ENCODE results near the gene KCNJ14.

KCNJ14 gene

DNA sequence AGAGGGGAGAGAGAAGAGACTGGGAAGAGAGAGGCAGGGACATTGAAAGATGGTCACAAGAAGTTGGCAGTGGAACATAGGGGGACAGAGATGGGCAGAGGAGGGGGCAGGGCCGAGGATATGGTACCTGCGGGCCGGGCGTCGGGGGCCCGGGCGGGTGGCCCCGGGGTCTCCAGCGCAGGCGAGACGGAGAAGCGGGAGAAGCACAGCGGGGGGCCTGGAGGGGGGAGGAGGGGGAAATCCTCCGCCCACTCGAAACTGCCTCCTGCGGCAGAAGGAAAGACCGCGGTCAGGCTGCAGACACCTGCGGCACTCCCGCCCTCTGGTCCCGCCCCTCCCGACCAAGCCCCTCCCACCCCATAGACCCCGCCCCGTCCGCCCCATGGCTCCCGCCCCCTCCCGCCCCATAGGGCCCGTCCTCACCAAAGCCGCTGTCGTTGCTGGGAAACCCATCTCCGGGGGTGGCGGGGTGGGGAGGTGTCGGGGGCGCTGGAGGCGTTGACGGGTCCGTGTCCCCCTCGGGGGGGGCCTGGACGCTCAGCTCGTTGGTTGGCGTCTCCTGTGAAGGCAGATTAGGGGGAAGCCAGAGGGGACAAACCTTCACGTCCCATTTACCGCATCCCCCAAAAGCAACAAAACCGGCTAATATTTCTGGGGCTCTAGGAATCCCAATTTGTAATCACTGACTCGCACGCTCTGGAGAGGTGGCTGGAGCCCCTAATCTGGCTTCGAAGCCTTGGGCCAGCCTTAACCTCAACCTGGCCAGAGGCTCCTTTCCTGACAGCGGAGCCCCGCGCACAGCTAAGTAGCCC is 35.8 kb downstream of the KCNJ14 start:
- no peak for DNase-seq

DNA sequence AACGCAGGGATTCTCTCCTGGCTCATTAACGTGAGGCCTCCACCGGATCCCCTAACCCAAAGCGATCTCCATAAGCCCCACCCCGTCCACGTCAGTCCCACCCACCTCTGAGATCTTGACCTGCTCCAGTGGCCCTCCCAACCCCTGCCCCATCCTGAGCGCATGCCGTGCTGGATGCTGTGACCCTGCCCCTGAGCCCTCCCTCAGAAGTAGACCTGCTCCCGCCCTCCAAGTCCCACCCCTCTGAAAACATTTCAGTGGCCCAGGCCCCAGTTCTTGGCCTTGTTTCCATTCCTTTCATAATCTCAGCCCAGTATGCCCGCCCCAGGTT is 36.4 kb downstream of the KCNJ14 start:
- DNase-seq = no peak

DNA sequence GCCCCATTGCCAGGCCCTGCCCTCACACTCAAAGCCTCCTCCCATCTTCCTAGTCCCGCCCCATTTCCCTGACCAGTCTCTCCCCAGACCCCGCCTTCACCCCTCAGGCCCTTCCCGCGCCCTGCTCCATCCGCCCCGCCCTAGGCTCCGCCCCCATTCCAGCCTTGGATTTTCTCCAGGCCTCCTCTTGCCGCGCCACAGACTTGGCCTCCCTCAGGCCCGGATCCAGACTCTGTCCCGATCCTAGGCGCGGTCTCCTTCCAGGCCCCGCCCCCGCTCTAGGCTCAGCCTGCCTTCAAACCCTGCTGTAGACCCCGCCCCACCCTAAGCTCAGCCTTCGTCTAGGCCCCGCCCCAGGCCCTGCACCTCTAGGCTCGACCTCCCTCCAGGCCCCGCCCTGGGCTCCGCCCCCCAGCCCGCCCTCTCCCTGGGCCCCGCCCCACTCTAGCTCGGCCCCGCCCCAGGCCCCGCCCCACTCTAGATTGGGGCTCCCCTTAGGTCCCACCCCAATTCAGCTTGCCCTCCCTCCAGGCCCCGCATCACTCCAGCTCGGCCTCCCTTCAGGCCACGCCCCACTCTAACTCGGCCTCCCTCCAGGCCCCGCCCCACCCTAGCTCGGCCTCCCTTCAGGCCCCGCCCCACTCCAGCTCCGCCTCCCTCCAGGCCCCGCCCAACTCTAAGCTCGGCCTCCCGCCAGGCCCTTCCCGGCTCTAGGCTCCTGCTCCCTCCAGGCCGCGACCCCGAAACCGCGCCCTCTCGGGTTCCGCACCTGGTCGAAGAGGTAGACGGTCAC is 37.7 kb downstream of the KCNJ14 start:
- peak; percentile 37 for DNase-seq

DNA sequence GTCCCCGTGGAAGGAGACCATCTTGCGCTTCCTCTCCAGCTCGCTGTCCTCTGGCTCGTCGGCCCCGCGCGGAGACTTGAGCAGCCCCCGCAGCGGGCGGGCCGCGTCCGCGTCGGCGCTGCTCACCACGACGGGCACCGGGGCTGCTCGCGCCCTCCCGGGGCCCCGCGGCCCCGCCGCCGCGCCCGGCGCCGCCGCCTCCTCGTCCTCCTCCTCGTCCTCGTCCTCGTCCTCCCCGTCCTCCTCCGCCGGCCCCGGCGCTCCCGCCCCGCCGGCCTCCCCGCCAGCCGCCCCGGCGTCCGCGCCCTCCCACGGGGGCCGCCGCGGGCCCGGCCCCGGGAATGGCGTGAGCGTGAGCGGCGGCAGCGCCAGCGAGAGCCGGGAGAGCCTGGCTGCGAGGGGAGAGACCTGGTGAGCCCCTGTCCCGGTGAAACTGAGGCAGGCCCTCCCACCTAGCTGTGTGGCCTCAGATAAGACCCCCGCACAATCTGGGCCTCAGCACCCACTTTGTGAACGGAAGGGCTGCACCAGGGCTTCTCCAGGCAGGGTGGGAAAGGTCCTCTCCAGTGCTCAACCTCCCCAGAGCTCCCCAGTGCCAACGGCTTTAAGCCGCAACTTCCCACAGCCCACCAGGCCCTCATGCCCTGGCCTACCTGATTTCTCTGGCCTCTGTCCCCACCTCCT is 38.5 kb downstream of the KCNJ14 start:
- DNase-seq = no peak

DNA sequence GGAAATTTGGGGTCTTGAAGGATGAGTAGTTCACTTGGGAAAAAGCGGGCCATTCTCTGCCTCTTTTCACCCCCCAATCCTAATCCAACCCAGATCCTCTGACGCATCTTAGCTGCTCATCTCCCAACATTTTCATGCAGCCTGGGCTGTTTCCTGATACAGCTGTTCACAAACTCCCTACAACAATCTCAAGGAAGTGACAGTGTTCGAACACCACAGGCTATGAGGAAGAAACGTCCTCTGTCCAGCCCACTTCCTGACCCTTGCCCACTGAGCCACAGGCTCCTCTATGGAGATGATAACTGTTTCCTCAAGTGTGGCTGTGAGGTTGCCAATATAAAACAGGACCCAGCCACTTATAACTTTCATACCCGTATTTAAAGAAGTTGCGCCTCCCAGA is 40.0 kb downstream of the KCNJ14 start:
- no peak for DNase-seq

DNA sequence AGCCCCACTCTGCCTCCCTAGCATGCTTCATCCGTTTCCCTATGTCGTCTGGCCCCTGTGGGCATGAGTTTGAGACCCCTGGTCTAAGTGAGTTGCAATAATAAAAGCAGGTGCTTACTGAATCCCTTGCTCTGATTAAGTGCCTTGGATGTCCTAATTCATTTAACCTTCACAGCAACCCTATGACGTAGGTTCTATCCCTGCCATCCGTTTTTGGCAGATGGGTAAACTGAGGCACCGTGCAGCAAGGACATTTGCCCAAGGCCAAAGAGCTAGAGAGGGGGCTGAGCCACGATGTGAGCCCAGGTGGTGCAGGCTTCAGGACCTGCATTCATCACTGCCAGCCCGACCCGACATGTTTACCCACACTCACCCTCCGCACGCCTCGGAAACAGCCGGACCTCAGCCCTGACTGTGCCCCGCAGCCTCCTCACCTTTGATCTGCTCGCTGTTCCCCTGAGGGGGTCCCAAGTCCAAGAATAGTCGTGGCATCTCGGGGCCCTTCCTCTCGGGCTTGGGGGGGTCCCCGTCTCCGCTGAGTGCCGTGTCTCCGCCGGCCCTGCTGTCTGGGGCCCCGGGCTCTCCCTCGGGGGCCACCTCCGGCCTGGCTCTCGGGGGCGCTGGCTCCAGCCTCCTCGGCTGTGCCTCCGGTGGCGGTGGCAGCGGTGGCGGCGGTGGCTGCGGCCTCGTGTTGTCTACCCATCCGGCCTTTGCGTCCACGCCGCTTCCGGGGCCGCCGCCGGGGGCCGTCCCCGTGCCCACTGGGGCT is 41.8 kb downstream of the KCNJ14 start:
- DNase-seq = no peak

DNA sequence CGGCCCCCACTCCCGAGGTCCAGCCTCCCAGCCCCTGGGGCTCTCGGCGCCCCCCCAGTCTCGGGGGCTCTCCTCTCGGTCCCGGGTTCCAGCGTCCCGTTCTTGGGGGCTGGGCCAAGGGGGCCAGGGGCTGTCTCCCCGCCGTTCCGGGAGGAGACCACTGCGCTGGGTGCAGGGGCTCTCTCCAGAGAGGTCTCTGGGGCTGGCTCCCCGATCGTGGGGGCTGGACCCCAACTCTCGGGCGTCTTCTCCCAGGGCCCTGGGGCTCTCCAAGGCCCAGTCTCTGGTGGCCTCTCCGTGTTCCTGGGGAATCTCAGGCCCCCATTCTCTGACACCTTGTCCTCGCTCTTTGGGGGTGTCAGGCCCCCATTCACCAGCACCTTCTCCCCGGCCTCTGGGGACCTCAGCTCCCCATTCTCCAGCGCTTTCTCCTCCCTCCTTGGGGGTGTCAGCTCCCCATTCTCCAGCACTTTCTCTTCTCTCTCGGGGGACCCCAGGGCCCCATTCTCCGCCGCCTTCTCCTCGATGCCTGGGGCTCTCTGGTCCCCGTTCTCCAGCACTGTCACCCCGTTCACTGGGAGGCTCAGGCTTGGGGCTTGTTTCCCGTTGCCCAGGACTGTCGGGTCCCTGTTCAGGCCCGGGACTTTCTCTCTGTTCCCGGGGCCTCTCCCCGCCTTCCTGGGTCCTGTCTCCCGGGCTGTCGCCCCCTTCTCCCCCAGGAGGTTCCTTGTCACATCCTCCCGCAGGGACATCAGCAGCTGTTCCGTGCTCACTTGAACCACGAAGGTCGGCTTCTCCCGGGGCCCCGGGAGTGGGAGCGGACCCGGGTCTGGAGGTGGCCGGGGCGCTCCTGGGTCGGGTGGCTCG is 42.6 kb downstream of the KCNJ14 start:
- DNase-seq = no peak

DNA sequence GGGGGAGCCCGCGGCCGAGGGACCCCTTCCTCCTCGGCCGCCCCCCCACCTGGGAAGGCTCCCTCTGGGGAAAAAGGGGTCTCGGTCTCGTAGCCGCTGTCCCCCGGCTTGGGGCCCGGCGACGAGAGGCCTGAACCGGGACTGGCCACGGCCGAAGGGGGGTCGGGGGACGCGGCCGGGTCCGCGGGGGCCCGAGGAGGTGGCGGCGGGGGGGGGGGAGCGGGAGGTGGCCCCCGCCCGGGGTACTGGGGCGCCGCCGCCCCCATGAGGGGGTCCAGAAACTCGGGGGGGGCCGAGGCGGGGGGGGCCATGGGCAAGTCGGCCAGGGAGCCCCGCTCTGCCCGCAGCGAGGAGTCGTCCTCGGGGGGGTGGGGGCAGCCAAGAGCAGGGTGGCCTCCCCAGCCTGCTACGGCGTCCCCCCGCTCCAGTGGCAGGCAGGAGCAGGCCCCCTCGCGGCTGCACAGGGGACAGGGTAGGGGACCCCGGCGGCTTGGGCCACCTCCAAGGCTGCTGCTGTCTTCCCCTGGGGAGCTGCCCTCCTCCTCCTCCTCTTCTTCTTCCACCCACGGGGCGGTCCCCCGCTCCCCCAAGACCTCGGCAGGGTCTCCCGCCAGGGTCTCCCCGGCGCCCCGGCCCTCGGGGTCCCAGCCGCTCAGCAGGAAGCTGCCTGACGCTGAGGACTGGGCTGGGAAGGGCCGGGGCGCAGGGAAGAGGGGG is 43.4 kb downstream of the KCNJ14 start:
- no peak for DNase-seq

DNA sequence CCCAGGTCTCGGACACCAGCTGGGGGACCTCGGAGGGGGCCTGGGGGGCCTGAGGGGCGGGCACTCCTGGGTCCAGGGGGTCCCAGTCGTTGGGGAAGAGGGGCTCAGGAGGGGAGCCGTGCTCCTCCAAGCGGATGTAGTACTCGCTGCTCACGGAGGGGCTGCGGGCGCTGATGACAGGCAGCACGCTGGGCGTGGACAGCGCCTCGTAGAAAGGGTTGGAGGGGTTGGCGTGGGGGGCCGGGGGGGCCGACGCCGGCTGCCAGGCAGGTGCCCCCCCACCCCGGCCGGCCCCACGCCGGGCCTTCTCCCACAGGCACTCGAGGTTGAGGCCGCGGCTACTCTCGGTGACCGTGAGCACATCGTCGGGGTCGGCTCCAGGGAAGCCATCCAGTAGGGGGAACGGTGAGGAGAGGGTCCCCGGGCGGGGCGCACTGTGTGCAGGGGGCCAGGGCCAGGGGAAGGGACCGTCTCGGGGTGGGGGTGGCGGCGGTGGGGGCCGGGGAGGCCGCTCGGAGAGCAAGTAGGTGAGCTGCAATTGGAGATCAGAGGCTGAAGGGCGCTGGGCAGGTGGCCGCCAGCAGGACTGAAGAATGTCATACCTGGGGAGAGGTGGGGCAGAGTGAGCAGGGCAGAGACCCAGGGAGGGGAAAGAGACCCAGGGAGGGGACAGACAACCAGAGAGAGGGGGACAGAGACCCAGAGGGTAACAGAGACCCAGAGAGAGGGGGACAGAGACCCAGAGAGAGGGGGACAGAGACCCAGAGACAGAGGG is 44.1 kb downstream of the KCNJ14 start:
- no peak for DNase-seq

DNA sequence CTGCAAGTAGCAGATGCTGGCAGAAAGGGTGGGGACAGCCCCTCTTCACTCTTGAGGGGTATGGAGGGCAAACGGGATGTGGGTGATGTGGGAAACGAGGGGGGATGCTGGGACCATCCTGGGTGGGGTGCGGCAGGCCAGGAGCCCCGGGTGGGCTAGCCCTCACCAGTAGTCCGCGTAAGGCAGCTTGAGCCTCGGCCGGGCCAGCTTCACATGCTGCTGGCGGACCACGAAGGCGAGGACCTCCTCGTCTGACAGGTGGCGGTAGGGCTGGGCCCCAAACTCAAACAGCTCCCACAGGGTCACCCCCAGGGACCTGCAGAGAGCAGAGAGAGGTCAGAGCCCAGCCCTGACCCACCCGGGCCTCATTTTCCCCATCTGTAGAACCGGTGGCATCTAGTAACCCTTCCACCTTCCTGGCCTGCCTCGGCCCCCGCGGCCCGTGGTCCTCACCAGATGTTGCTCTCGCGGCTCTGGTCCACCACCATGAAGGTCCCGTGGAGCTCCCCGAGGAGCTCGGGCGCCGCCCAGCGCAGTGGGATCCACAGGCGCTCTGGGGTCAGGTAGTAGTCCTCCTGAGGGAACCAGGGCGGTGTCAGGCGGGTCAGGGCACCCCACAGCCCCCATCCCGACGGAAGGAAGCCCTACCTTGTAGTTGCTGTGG is 45.6 kb downstream of the KCNJ14 start:
- no peak for DNase-seq

DNA sequence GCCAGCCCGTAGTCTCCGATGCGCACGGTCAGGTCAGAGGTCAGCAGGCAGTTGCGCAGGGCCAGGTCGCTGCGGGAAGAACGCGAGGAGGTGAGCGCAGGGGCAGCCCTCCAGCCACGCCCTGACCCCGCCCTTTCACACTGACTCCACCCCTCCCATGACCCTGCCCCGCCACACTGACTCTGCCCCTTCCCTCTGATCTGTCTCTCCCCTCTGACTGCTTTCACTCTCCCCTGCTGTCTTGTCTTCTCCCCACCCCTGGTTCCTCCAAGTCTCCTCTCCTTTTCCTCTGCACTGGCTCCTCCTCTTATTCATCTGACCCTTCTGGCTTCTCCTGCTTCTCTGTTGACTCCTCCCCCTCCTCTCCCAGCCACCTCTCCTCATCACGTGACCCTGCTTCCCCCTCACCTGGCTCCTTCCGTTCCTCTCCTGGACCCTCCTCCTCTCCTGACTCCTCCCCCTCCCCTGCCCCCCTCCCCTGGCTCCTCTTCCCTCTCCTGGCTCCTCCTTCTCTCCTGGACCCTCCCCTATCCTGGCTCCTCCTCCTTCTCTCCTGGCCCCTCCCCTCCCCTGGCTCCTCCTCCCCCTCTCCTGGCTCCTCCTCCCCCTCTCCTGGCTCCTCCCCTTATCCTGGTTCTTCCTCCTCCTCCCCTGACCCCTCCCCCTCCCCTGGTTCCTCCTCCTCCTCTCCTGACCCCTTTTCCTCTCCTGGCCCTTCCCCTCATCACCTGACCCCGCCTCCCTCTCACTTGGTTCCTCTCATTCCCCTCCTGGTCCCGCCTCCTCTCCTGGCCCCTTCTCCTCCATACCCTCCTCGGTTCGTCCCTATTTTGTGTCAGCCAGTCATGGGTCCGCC is 46.3 kb downstream of the KCNJ14 start:
- DNase-seq = peak; percentile 93

DNA sequence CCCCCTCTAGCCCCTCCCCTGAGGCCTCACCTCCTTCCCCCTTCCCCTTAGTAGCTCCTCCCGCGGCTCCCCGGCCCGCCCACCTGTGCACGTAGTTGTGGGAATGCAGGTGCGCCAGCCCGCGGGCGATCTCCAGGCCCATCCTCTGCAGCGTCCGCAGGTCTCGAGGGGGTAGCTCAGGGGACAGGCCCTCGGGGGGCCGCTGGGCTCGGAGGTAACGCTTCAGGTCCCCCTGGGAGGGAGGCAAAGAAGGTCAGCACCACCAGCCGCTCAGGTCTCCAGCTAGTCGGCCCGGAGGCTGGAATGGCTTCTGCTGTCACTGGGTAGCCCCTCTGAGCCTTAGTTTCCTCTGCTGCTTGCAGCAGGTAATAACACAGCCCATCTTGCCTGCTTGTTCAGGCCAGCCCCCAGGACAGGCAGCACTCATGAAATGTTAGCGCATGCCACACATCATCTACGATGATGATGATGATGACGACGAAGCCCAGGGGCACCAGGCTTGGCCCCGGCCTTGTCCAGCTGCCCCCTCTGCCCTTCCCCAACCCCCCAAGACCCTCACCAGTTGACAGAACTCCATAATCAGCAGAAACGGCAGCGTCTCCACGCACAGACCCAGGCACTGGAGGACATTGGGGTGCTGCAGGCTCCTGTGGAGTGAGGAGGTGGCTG is 47.1 kb downstream of the KCNJ14 start:
- DNase-seq = no peak

DNA sequence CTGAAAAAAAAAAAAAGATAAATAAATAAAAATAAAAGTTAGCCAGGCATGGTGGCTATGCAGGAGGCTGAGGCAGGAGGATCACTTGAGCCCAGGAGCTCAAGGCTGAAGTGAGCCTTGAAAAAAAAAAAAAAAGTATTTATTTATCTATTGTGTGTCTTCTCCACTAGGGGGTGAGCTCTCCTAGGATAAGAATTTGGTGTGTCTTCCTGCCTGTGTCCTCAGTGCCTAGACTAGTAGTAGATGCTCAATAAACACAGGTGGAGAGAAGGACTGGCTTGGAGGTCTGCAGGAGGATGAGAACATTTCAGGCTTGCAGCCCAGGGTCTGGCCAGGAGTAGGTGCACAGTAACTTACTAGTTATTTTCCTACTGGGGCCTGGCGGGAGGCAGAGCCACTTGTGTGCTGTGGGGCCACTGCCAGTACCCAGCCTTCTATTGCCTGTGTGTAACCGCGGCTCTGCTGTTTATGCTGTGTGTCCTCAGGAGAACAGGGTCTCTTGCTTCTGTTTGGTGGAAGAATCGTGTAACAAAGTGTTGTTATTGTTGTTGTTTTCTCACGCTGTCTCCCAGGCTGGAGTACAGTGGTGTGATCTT is 50.9 kb downstream of the KCNJ14 start:
- no peak for DNase-seq

DNA sequence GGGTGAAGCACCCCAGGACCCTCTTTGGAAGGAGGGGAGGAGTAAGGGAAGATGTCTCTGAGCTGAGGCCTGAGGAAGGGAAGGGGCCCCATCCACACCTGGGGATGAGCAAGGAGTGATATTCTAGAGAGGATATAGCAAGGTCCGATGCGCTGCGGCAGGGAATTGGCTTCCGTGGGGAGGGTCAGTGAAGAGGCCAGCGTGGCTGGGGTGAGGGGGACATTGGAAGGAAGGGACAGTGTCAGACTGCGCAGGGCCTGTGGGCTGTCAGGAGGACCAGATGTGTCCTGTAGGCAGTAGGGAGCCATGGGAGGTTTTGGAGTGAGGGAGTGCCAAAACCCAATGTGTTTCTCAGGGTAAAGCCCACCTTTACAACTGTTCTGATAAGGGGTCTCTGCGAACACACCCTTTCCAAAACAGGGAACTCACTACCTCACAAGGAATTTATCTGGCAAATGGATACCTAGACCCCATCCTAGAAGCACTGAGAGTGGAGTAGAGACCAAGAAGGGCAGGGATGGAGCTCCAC is 52.6 kb downstream of the KCNJ14 start:
- no peak for DNase-seq

DNA sequence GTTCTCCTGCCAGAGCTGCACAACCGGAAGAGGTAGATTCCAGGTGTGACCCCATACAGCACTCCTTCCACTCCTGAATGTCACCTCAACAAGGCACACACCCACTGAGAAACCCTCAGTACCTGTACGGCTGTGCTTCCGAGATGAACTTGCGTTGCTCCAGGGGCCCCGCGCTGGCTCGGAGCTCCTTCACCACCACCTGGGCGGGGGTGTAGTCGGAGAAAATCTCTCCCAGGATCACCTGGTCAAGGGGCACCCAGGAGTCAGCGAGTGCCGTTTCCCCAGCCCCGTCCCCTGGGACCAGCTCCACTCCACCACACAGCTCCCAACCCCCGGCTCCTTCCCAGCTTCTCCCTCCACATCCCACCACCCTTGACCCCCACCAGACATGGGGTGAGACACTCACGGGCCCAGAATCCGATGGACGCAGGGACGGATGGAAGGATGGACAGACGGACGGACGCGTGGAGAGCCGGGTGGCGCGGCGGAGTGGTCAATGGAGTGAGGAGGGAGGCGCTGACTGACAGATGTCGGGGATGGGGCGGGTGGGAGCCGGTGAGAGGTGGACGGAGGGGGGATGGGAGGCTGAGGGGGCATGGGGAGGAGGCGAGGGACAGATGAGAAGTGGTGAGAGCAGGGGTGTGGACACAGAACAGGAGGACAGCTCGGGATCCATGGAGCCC is 53.5 kb downstream of the KCNJ14 start:
- DNase-seq = no peak

DNA sequence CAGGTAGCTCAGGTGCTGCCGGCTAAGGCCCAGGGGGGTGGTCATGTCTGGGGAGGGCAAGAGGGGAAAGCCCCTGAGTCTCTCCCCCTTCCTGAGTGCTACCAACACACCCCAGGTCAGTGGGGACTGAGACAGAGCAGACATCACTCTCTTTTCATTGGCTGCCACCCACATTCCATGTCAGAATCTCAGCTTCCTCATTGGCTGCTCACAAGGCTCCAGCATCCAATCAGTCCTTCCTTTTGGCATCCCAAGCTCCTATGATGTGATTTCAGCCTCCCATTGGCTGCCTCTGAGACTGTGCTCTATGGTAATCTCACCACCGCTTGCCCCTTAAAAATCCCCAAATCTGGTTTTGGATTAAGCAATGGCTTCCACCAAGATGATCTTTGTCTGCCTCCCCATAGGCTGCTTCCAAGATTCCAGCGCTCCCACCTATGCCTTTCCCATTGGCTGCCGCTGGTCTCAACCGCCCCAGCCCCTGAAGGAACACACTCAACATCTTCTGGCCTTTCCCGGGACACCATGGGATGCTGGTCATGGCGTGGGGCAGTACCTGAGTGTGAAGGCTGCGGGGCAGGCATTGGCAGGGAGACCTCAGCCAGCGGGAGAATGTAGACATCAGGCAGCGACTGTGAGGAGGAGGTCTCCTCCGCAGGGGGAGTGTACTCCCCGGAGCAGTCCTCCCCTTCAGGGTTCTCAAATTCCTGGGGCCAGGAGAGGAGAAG is 54.3 kb downstream of the KCNJ14 start:
- no peak for DNase-seq
